Right atrium auricular region (tissue), 2 donors: ENCODE results near the gene RGCC. TPM values are rescaled to one million over a fixed set of nuclear protein-coding genes. Genes with fewer than 3 reads are reported as not detected.

Experiments
- DNase-seq: peaks from one replicate; pipeline ENCODE4 v3.0.0-alpha.2; 2019; ENCODE audit warnings: low spot score
- H3K27ac ChIP-seq, 2 donors: fragments of 200-600 bp; sonication (generic); 1 replicate in 1 of 2; 2 replicates in 1 of 2; pipeline ENCODE4 v1.5.1; 2016 to 2019
- H3K27me3 ChIP-seq, 2 donors: fragments of 200-600 bp; sonication (generic); one replicate each; pipeline versions ENCODE4 v1.5.1 to v1.6.0; 2017 to 2019
- H3K36me3 ChIP-seq: fragments of 200-600 bp; sonication (generic); one replicate; pipeline ENCODE4 v1.5.1; 2016
- H3K4me1 ChIP-seq, 2 donors: fragments of 200-600 bp; sonication (generic); one replicate each; pipeline versions ENCODE4 v1.5.1 to v1.6.0; 2017 to 2019
- H3K4me3 ChIP-seq, 2 donors: fragments of 200-600 bp; sonication (generic); 1 replicate in 1 of 2; 2 replicates in 1 of 2; pipeline ENCODE4 v1.5.1; 2017 to 2019; ENCODE audit warnings: mild to moderate bottlenecking in 1 of 2, moderate library complexity in 1 of 2
- H3K9me3 ChIP-seq, 2 donors: fragments of 200-600 bp; sonication (generic); one replicate each; pipeline ENCODE4 v1.5.1; 2019
- total RNA-seq, 2 donors: library from RNA; depleted of rRNA; stranded (reverse); fragments of >200 nt; gene quantifications; one replicate each; pipeline ENCODE4 v1.1.0, GENCODE V29; 2016
- TF ChIP-seq, protein P1 (sequence below), 2 donors: fragments of 200-600 bp; sonication (generic); IDR thresholded peaks; one replicate each; pipeline ENCODE4 v1.5.1; 2019; ENCODE audit warnings: antibody characterized with exemption in 2 of 2

The RGCC gene
- total RNA-seq, 2 donors from 2014 or later = 53.9 to 94.8 TPM

DNA sequence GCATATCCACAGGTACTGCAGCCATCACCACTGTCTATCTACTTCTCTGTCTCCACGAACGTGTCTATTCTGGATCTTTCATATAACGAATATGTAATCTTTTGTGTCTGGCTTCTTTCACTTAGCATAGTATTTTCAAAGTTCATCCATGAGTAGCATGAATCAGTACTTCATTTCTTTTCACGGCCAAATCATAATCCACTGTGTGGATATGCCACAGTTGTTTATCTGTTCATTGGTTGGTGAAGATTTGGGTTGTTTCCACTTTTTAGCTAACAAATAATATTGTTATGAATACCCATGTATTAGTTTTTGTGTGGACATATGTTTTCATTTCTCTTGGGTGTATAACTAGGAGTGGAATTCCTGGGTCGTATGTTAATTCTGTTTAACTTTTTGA, 14.4 kb downstream of the RGCC start:
- TF ChIP-seq, protein P1, sequence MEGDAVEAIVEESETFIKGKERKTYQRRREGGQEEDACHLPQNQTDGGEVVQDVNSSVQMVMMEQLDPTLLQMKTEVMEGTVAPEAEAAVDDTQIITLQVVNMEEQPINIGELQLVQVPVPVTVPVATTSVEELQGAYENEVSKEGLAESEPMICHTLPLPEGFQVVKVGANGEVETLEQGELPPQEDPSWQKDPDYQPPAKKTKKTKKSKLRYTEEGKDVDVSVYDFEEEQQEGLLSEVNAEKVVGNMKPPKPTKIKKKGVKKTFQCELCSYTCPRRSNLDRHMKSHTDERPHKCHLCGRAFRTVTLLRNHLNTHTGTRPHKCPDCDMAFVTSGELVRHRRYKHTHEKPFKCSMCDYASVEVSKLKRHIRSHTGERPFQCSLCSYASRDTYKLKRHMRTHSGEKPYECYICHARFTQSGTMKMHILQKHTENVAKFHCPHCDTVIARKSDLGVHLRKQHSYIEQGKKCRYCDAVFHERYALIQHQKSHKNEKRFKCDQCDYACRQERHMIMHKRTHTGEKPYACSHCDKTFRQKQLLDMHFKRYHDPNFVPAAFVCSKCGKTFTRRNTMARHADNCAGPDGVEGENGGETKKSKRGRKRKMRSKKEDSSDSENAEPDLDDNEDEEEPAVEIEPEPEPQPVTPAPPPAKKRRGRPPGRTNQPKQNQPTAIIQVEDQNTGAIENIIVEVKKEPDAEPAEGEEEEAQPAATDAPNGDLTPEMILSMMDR (IDR thresholded peaks at IDR 0.05) = no peak
- DNase-seq = no peak
- H3K36me3 ChIP-seq = peaks cover 41% of the 10 kb centered on the region

GRCh38 chr13:41487222-41487621, 29.9 kb downstream of the RGCC start:
- TF ChIP-seq, protein P1 (IDR thresholded peaks at IDR 0.05) = no peak
- H3K27ac ChIP-seq = no peak overlapping the region
- no peak for DNase-seq

More for the DNA sequence above, 14.4 kb downstream of the RGCC start:
- Histone ChIP-seq H3K4me1 (peaks cover 0 to 12% of the 10 kb centered on the region in 2 donors), H3K4me3 (no peak overlapping the region), H3K9me3 (peaks cover 0 to 12% of the 10 kb centered on the region in 2 donors), H3K27ac (no peak overlapping the region), H3K27me3 (no peaks in the 10 kb centered on the region)

DNA sequence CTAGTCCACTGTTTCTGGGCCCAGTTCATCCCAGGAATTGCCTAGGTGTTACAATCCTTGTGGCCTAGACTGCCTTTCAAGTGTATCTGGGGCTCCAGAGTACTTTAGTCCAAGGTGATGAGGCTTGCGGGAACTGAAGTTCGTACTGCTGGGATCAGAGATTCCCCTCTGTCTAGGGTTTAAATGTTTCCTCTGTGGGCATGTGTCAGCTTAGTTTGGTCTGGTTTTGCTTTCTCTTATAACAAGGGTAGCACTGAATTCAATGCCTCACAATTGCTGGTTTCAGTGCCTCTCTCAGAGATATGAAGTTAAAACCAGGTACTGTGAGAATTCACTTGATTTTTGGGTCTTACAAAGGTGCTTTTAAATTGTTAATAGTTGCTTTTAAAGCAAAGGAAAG, 30.8 kb downstream of the RGCC start:
- no peak for DNase-seq
- Histone ChIP-seq H3K4me1 (peaks cover 0 to 11% of the 10 kb centered on the region in 2 donors), H3K4me3 (no peak overlapping the region), H3K27ac (no peak overlapping the region), H3K9me3 (peaks cover 0 to 10% of the 10 kb centered on the region in 2 donors), H3K27me3 (no peaks in the 10 kb centered on the region), H3K36me3 (no peaks in the 10 kb centered on the region)
- TF ChIP-seq, protein P1 (IDR thresholded peaks at IDR 0.05) = no peak

More at GRCh38 chr13:41487222-41487621, 29.9 kb downstream of the RGCC start:
- Histone ChIP-seq H3K4me3 (no peak overlapping the region), H3K9me3 (peaks cover 0 to 10% of the 10 kb centered on the region in 2 donors), H3K27me3 (no peaks in the 10 kb centered on the region), H3K36me3 (no peaks in the 10 kb centered on the region), H3K4me1 (peaks cover 0 to 6% of the 10 kb centered on the region in 2 donors)

DNA sequence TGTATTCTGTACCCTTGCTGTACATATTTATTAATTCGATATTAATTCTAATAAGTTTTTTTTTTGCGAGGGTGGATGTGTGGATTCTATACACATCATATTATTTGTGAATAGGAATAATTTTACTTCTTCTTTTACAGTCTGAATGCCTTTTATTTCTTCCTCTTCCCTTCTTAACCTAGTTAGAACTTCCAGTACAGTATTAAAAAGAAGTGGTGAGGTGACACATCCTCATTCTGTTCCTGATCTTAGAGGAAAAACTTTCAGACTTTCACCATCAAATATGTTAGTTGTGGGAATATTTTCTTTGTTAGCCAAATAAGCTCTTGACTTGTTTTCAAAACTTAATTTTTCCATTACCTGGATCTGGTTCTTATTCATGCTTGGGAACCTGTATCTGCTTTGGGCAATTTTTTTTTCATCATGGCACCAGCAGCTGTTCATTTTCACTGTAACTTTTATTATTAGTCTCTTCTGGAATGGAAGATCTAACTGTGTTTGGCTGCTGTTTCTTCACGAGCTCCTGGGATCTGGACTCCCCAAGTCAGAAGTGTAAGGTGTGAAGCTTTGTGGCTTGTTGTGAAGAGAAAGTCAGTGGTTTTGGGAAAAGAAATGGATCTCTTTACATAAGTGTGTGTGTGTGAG, 33.1 kb downstream of the RGCC start:
- no peak for DNase-seq
- TF ChIP-seq, protein P1 (IDR thresholded peaks at IDR 0.05) = no peak
- no peaks in the 10 kb centered on the region for H3K27me3 ChIP-seq
- no peaks in the 10 kb centered on the region for H3K36me3 ChIP-seq
- H3K9me3 ChIP-seq = peaks cover 0 to 6% of the 10 kb centered on the region in 2 donors
- H3K4me1 ChIP-seq = peaks cover 0 to 31% of the 10 kb centered on the region in 2 donors
- H3K4me3 ChIP-seq = no peak overlapping the region
- no peak overlapping the region for H3K27ac ChIP-seq

- Histone ChIP-seq H3K9me3 (peaks cover 0 to 1% of the 10 kb centered on the region in 2 donors), H3K4me3 (no peak overlapping the region), H3K27me3 (no peaks in the 10 kb centered on the region), H3K27ac (no peak overlapping the region), H3K36me3 (no peaks in the 10 kb centered on the region), H3K4me1 (peaks cover 0 to 40% of the 10 kb centered on the region in 2 donors)
- TF ChIP-seq, protein P1 (IDR thresholded peaks at IDR 0.05) = no peak
- DNase-seq = no peak
Measured at GRCh38 chr13:41491436-41491835, 34.1 kb downstream of the RGCC start.
